H1 (cell line): Measurements from ENCODE around the gene WNT11. TPM values are rescaled to one million over a fixed set of nuclear protein-coding genes. Genes with fewer than 3 reads are reported as not detected.

Experiments
- CTCF ChIA-PET: fragments of 300-600 bp; sonication (Branson Sonifier 250); formaldehyde crosslinking; loops from one replicate; lab custom pipeline; 2021; ENCODE audit not compliant: partially characterized antibody; lab: Charles Lee
- POLR2A ChIA-PET: fragments of 300-600 bp; sonication (Branson Sonifier 250); formaldehyde crosslinking; loops from one replicate; lab custom pipeline; 2021; ENCODE audit warnings: inconsistent platforms; ENCODE audit not compliant: partially characterized antibody; lab: Charles Lee
- DNase-seq, 2 experiments: peaks; one replicate each; pipeline versions ENCODE4 v3.0.0 to v3.0.0-alpha.2; 2010 to 2022; ENCODE audit warnings: low spot score in 2 of 2, low read depth in 1 of 2, mixed read lengths in 1 of 2
- FAIRE-seq: peaks from 2 replicates; lab custom pipeline; 2011; peaks lifted over from hg19 to GRCh38; lab: Jason Lieb, UNC
- H2AFZ ChIP-seq: 2 replicates; pipeline ENCODE4 v1.8.1; 2012; ENCODE audit warnings: low read length, inconsistent platforms
- H2AK5ac ChIP-seq: 2 replicates; pipeline ENCODE4 v1.6.1; 2013; ENCODE audit warnings: low read depth, low read length
- H2BK120ac ChIP-seq: replicated peaks from 2 replicates; pipeline ENCODE3; 2013; ENCODE audit warnings: low read depth, low read length, inconsistent platforms
- H2BK12ac ChIP-seq: 2 replicates; pipeline ENCODE4 v1.6.1; 2013; ENCODE audit warnings: low read depth, low read length
- H2BK15ac ChIP-seq: 2 replicates; pipeline ENCODE4 v1.6.1; 2013; ENCODE audit warnings: low read length
- H2BK20ac ChIP-seq: 2 replicates; pipeline ENCODE4 v1.6.1; 2013; ENCODE audit warnings: low read length
- H2BK5ac ChIP-seq: 2 replicates; pipeline ENCODE4 v1.6.1; 2013; ENCODE audit warnings: low read depth, low read length
- H3K14ac ChIP-seq: 2 replicates; pipeline ENCODE4 v1.6.1; 2013; ENCODE audit warnings: inconsistent platforms; ENCODE audit not compliant: insufficient read length
- H3K18ac ChIP-seq: 2 replicates; pipeline ENCODE4 v1.6.1; 2013; ENCODE audit warnings: low read length; ENCODE audit errors: extremely low read depth
- H3K23ac ChIP-seq: 2 replicates; pipeline ENCODE4 v1.6.1; 2013; ENCODE audit warnings: inconsistent platforms; ENCODE audit not compliant: insufficient read length
- H3K23me2 ChIP-seq: 2 replicates; pipeline ENCODE4 v1.6.1; 2013; ENCODE audit warnings: low read depth, low read length
- H3K27ac ChIP-seq: 2 replicates; pipeline ENCODE4 v1.6.1; 2011; ENCODE audit warnings: low read depth, low read length, inconsistent platforms
- H3K27me3 ChIP-seq, 4 experiments: replicated peaks in 1 of 4; 1 replicate in 1 of 4; 2 replicates in 3 of 4; pipeline versions ENCODE4 v1.6.1 to v1.8.1; 2011 to 2013; ENCODE audit warnings: low read length in 3 of 4, mild to moderate bottlenecking in 3 of 4, inconsistent platforms in 2 of 4, mixed read lengths in 2 of 4, moderate library complexity in 1 of 4; ENCODE audit not compliant: control insufficient read depth in 3 of 4, insufficient read depth in 3 of 4; ENCODE audit errors: extremely low read depth in 1 of 4
- H3K36me3 ChIP-seq, 4 experiments: 2 replicates each; pipeline versions ENCODE4 v1.6.1 to v1.8.1; 2011 to 2013; ENCODE audit warnings: mild to moderate bottlenecking in 4 of 4, low read length in 3 of 4, moderate library complexity in 2 of 4, control low read depth in 1 of 4, inconsistent platforms in 1 of 4; ENCODE audit not compliant: insufficient read depth in 4 of 4, control insufficient read depth in 2 of 4
- H3K4ac ChIP-seq: replicated peaks from 2 replicates; pipeline ENCODE3; 2013; ENCODE audit warnings: low read length, low read depth, mixed read lengths, inconsistent platforms; ENCODE audit not compliant: insufficient read length
- H3K4me1 ChIP-seq, 4 experiments: replicated peaks in 1 of 4; 1 replicate in 1 of 4; 2 replicates in 3 of 4; pipeline versions ENCODE4 v1.6.1 to v1.8.1; 2011 to 2013; ENCODE audit warnings: low read length in 3 of 4, inconsistent platforms in 2 of 4, mixed read lengths in 1 of 4; ENCODE audit not compliant: insufficient read depth in 4 of 4, control insufficient read depth in 3 of 4
- H3K4me2 ChIP-seq, 2 experiments: 2 replicates each; pipeline versions ENCODE4 v1.6.1 to v1.8.1; 2011 to 2013; ENCODE audit warnings: low read depth in 2 of 2, low read length in 2 of 2, control low read depth in 1 of 2, inconsistent platforms in 1 of 2, mild to moderate bottlenecking in 1 of 2; ENCODE audit not compliant: insufficient read depth in 1 of 2
- H3K4me3 ChIP-seq, 4 experiments: fragments of 200-600, 300-600 bp in 1 of 4; sonication (generic), shearing (Covaris generic), sonication (Bioruptor Twin) in 1 of 4; 2 replicates each; pipeline versions ENCODE4 v1.5.1 to v1.8.1; 2011 to 2016; ENCODE audit warnings: low read length in 4 of 4, low read depth in 3 of 4, control low read depth in 2 of 4, inconsistent platforms in 2 of 4, mild to moderate bottlenecking in 2 of 4, mixed read lengths in 1 of 4, moderate library complexity in 1 of 4; ENCODE audit not compliant: insufficient read depth in 2 of 4; ENCODE audit errors: extremely low read depth in 1 of 4
- H3K56ac ChIP-seq: replicated peaks from 2 replicates; pipeline ENCODE3; 2013; ENCODE audit warnings: low read depth, mild to moderate bottlenecking, mixed read lengths, low read length, inconsistent platforms; ENCODE audit not compliant: insufficient read length
- H3K79me1 ChIP-seq: 2 replicates; pipeline ENCODE4 v1.6.1; 2013; ENCODE audit warnings: low read depth, low read length, control low read depth
- H3K79me2 ChIP-seq, 2 experiments: 2 replicates each; pipeline versions ENCODE4 v1.6.1 to v1.8.1; 2012 to 2013; ENCODE audit warnings: low read length in 2 of 2, mild to moderate bottlenecking in 2 of 2, inconsistent platforms in 1 of 2; ENCODE audit not compliant: insufficient read depth in 2 of 2, control insufficient read depth in 1 of 2
- H3K9ac ChIP-seq, 4 experiments: replicated peaks in 1 of 4; 1 replicate in 1 of 4; 2 replicates in 3 of 4; pipeline versions ENCODE4 v1.6.1 to v1.8.1; 2011 to 2013; ENCODE audit warnings: low read depth in 3 of 4, low read length in 3 of 4, control low read depth in 2 of 4, mild to moderate bottlenecking in 2 of 4, moderate library complexity in 2 of 4, inconsistent platforms in 1 of 4; ENCODE audit errors: extremely low read depth in 1 of 4
- H3K9me3 ChIP-seq, 2 experiments: 2 replicates each; pipeline versions ENCODE4 v1.6.1 to v1.8.1; 2012 to 2013; ENCODE audit warnings: mild to moderate bottlenecking in 2 of 2, moderate library complexity in 2 of 2, control low read depth in 1 of 2, inconsistent platforms in 1 of 2, low read depth in 1 of 2, low read length in 1 of 2, mixed read lengths in 1 of 2; ENCODE audit not compliant: insufficient read depth in 2 of 2
- H4K20me1 ChIP-seq, 2 experiments: replicated peaks in 1 of 2; 2 replicates each; pipeline versions ENCODE3 to v1.8.1; 2011 to 2013; ENCODE audit warnings: inconsistent platforms in 2 of 2, low read length in 2 of 2, mild to moderate bottlenecking in 1 of 2; ENCODE audit not compliant: insufficient read depth in 2 of 2, control insufficient read depth in 1 of 2
- H4K5ac ChIP-seq: 2 replicates; pipeline ENCODE4 v1.6.1; 2013; ENCODE audit warnings: low read length, low read depth, mixed read lengths, inconsistent platforms; ENCODE audit not compliant: insufficient read length
- H4K8ac ChIP-seq: 2 replicates; pipeline ENCODE4 v1.8.0; 2013; ENCODE audit warnings: mild to moderate bottlenecking, moderate library complexity, low read length, inconsistent platforms; ENCODE audit not compliant: insufficient read depth; ENCODE audit errors: extremely low read depth
- H4K91ac ChIP-seq: replicated peaks from 2 replicates; pipeline ENCODE3; 2013; ENCODE audit warnings: low read length, mixed read lengths, inconsistent platforms; ENCODE audit not compliant: insufficient read length
- CHD2 ChIP-seq: IDR thresholded peaks from 2 replicates; pipeline ENCODE4 v1.6.1; 2012; ENCODE audit warnings: low read length, improper control_type of control experiment
- KDM1A ChIP-seq: fragments of 200-600, 300-600 bp; sonication (generic); IDR thresholded peaks from 2 replicates; pipeline ENCODE4 v1.7.1; 2016; ENCODE audit warnings: mild to moderate bottlenecking, low read length, borderline replicate concordance
- SUZ12 ChIP-seq: fragments of 200-600 bp; sonication (generic); IDR thresholded peaks from 2 replicates; pipeline ENCODE4 v1.6.1; 2012; ENCODE audit warnings: mild to moderate bottlenecking, inconsistent platforms, low read length, moderate library complexity, mixed read lengths
- WGBS, 2 experiments: shearing (Covaris generic) in 1 of 2; methylation state at CpG; one replicate each; pipeline versions ENCODE4 v1.1.6 to v1.1.7; 2013 to 2015; ENCODE audit warnings: low lambda C conversion rate in 2 of 2, mixed read lengths in 2 of 2, inconsistent platforms in 1 of 2, low coverage in 1 of 2, missing lambda C conversion rate in 1 of 2; ENCODE audit not compliant: insufficient replicate concordance in 2 of 2, insufficient coverage in 1 of 2, insufficient read length in 1 of 2; ENCODE audit errors: extremely low coverage in 1 of 2, missing lambda C conversion rate in 1 of 2; 5-methylcytosine and 5-hydroxymethylcytosine counted together
- polyA plus RNA-seq, 7 experiments: library from polyadenylated mRNA; depleted of rRNA in 3 of 7; stranded (reverse) in 5 of 7; unstranded in 2 of 7; fragments of >200 nt in 5 of 7; fragments of 200-250 nt in 2 of 7; gene quantifications; 1 replicate in 5 of 7; 2 replicates in 1 of 7; 4 replicates in 1 of 7; pipeline versions ENCODE4 v1.2.1 to v1.2.3, GENCODE V29; 2011 to 2013; ENCODE audit warnings: missing spikeins in 2 of 7, mixed read lengths in 2 of 7
- total RNA-seq: library from RNA; stranded (reverse); fragmentation: NEBNext Ultra II Directional; extraction: Animal tissue kit (Norgen Biotek cat#: 25700); gene quantifications from 2 replicates; pipeline ENCODE4 v1.2.1, GENCODE V29; 2021

The WNT11 gene
- total and polyA plus RNA-seq, 2 of the 8 experiments (the other 6 are each of a cell fraction or from before 2014, with no cell fraction given), result 0.11 to 0.45 TPM

DNA sequence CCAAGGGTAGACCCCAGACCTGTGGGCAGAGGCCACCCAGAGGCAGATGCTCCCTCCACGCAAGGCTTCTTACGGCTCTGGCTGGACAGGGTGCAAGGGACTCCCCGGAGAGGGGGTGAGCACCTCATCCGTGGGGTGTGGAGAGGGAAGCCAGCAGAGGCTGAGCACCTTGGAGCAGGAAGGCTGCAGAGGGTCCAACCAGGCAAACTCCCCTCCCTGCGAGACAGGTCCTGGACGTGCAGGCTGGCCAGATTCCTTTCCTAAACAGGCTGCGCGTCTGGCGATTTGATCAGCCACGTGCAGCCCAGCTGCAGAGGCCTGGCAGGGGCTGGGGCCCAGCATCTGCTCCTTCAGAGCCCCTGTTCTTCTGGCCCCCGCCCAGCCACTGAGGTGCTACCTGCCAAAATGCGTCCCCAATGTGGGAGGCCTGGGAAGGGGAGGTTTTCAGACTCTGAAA is 49.3 kb downstream of the WNT11 start:
- H4K91ac ChIP-seq, result no peak overlapping the region
- no peaks in the 10 kb centered on the region for H3K36me3 ChIP-seq
- no peak overlapping the region for H3K9ac ChIP-seq
- H4K5ac ChIP-seq, result no peak overlapping the region
- no peak for DNase-seq
- H3K4me2 ChIP-seq, result no peak overlapping the region
- H3K56ac ChIP-seq, result no peak overlapping the region
- no peaks in the 10 kb centered on the region for H3K9me3 ChIP-seq
- peaks cover 0 to 6% (median 5%) of the 10 kb centered on the region in 4 experiments; a peak in 5 of 7 replicates for H3K27me3 ChIP-seq
- no peak overlapping the region for H3K4me3 ChIP-seq
- 89% methylated on average over 12 of the region's 12 CpGs; no CpG with 5 or more reads in 1 of the 2 experiments for WGBS, 2 experiments
- no peak overlapping the region for H3K27ac ChIP-seq
- no peak overlapping the region for H3K23ac ChIP-seq
- ChIA-PET POLR2A (no interaction called here), CTCF (interaction anchor here (1.0 to 2.2 kb wide), 3 partner anchors 51 to 255 kb away, joined by 4 to 6 read pairs (median 4); no protein-coding TSS in a partner anchor)
- FAIRE-seq, result no peak
- no peak overlapping the region for H3K14ac ChIP-seq
- H2AFZ ChIP-seq, result no peak overlapping the region
- H3K23me2 ChIP-seq, result no peaks in the 10 kb centered on the region
- H2BK120ac ChIP-seq, result no peak overlapping the region
- no peaks in the 10 kb centered on the region for H3K79me1 ChIP-seq
- no peak overlapping the region for H3K4ac ChIP-seq
- no peak overlapping the region for H2BK12ac ChIP-seq
- H2BK20ac ChIP-seq, result no peak overlapping the region
- H2BK5ac ChIP-seq, result no peak overlapping the region
- no peak overlapping the region for H3K18ac ChIP-seq
- no peak overlapping the region for H2AK5ac ChIP-seq
- H4K8ac ChIP-seq, result no peak overlapping the region
- no peaks in the 10 kb centered on the region for H4K20me1 ChIP-seq
- H3K4me1 ChIP-seq, result peaks cover 0 to 3% (median under 1%) of the 10 kb centered on the region in 4 experiments; a peak in 2 of 7 replicates
- no peaks in the 10 kb centered on the region for H3K79me2 ChIP-seq
- no peak overlapping the region for H2BK15ac ChIP-seq
- TF ChIP-seq SUZ12 (no peak), KDM1A (no peak), CHD2 (no peak)
